Endothelial cell of umbilical vein (primary cell): ENCODE measurements around the gene TSEN54. TPM values are rescaled to one million over a fixed set of nuclear protein-coding genes. Genes with fewer than 3 reads are reported as not detected.

ENCODE experiments used
- BruUV-seq: library from RNA; stranded (reverse); fragments of 400-500 nt; replicated peaks from 2 replicates; lab custom pipeline; 2021; lab: Mats Ljungman, UMichigan
- CTCF ChIA-PET: fragments of 300-600, 350-600 bp; sonication (Branson Sonifier 250); formaldehyde crosslinking; loops from one replicate; lab custom pipeline; 2021; ENCODE audit warnings: antibody characterized with exemption, inconsistent platforms; lab: Charles Lee
- POLR2A ChIA-PET: fragments of 300-600, 350-600 bp; sonication (Branson Sonifier 250); formaldehyde crosslinking; loops from one replicate; lab custom pipeline; 2021; ENCODE audit warnings: antibody characterized with exemption, inconsistent platforms; lab: Charles Lee
- DNase-seq: peaks from one replicate; pipeline ENCODE4 v3.0.0-alpha.2; 2011; ENCODE audit warnings: low read depth, low spot score
- FAIRE-seq: peaks from 2 replicates; lab custom pipeline; 2011; peaks lifted over from hg19 to GRCh38; lab: Jason Lieb, UNC
- H2AFZ ChIP-seq: 2 replicates; pipeline ENCODE4 v1.6.0; 2012; ENCODE audit warnings: low read depth, low read length, control low read depth, inconsistent platforms
- H3K27ac ChIP-seq: 2 replicates; pipeline ENCODE4 v1.5.1; 2011; ENCODE audit warnings: low read depth, mild to moderate bottlenecking, control low read depth, low read length, moderate library complexity; ENCODE audit not compliant: insufficient read depth
- H3K27me3 ChIP-seq, 2 experiments: 2 replicates each; pipeline versions ENCODE4 v1.6.0 to v1.6.1; 2011; ENCODE audit warnings: low read length in 2 of 2, mixed read lengths in 1 of 2; ENCODE audit not compliant: control insufficient read depth in 2 of 2, insufficient read depth in 2 of 2
- H3K36me3 ChIP-seq, 2 experiments: 2 replicates in 1 of 2; 3 replicates in 1 of 2; pipeline ENCODE4 v1.5.1; 2011; ENCODE audit warnings: low read length in 2 of 2, mild to moderate bottlenecking in 1 of 2, moderate library complexity in 1 of 2; ENCODE audit not compliant: control insufficient read depth in 2 of 2, insufficient read depth in 2 of 2; ENCODE audit errors: extremely low read depth in 1 of 2
- H3K4me1 ChIP-seq: 3 replicates; pipeline ENCODE4 v1.5.1; 2011; ENCODE audit warnings: mild to moderate bottlenecking, low read length; ENCODE audit not compliant: control insufficient read depth, insufficient read depth; ENCODE audit errors: extremely low read depth
- H3K4me2 ChIP-seq: 2 replicates; pipeline ENCODE4 v1.6.1; 2011; ENCODE audit warnings: low read length, control low read depth, mixed read lengths; ENCODE audit not compliant: insufficient read depth
- H3K4me3 ChIP-seq, 3 experiments: fragments of 200-600 bp in 1 of 3; sonication (generic), shearing (Covaris generic) in 1 of 3; replicated peaks in 1 of 3; 2 replicates each; pipeline ENCODE4 v1.5.1; 2011 to 2016; ENCODE audit warnings: control low read depth in 3 of 3, low read length in 3 of 3, mild to moderate bottlenecking in 2 of 3, inconsistent platforms in 1 of 3, low read depth in 1 of 3, moderate library complexity in 1 of 3; ENCODE audit not compliant: insufficient read depth in 1 of 3
- H3K79me2 ChIP-seq: 2 replicates; pipeline ENCODE4 v1.6.0; 2012; ENCODE audit warnings: low read length, inconsistent platforms; ENCODE audit not compliant: control insufficient read depth, insufficient read depth
- H3K9ac ChIP-seq: replicated peaks from 2 replicates; pipeline ENCODE3; 2011; ENCODE audit warnings: low read length, control low read depth; ENCODE audit not compliant: insufficient read depth; ENCODE audit errors: extremely low read depth
- H3K9me1 ChIP-seq: replicated peaks from 3 replicates; pipeline ENCODE4 v1.6.0; 2011; ENCODE audit warnings: mild to moderate bottlenecking, low read length; ENCODE audit not compliant: control insufficient read depth, insufficient read depth; ENCODE audit errors: extremely low read depth
- H3K9me3 ChIP-seq: replicated peaks from 2 replicates; pipeline ENCODE4 v1.5.1; 2012; ENCODE audit warnings: low read length, inconsistent platforms; ENCODE audit not compliant: control insufficient read depth, insufficient read depth
- H4K20me1 ChIP-seq: replicated peaks from 2 replicates; pipeline ENCODE3; 2011; ENCODE audit warnings: mild to moderate bottlenecking, low read length; ENCODE audit not compliant: control insufficient read depth, insufficient read depth; ENCODE audit errors: extremely low read depth
- CTCF ChIP-seq, 2 donors: IDR thresholded peaks; 1 replicate in 1 of 2; 2 replicates in 1 of 2; pipeline ENCODE4 v1.5.1; 2011; ENCODE audit warnings: low read length in 2 of 2, mild to moderate bottlenecking in 2 of 2, moderate library complexity in 2 of 2, control low read depth in 1 of 2, inconsistent platforms in 1 of 2, low read depth in 1 of 2; ENCODE audit not compliant: insufficient read depth in 1 of 2; ENCODE audit errors: extremely low read depth in 1 of 2
- EZH2 ChIP-seq: IDR thresholded peaks from 2 replicates; pipeline ENCODE4 v1.6.1; 2012; ENCODE audit warnings: borderline replicate concordance, low read depth, mild to moderate bottlenecking, moderate library complexity, low read length, inconsistent platforms; ENCODE audit not compliant: severe bottlenecking
- FOS ChIP-seq: IDR thresholded peaks from 2 replicates; pipeline ENCODE4 v1.6.1; 2011; ENCODE audit warnings: mild to moderate bottlenecking, low read length, moderate library complexity, borderline replicate concordance; ENCODE audit not compliant: insufficient read depth
- GATA2 ChIP-seq: IDR thresholded peaks from 2 replicates; pipeline ENCODE4 v1.7.0; 2011; ENCODE audit warnings: low read depth, mild to moderate bottlenecking, moderate library complexity, mixed read lengths, low read length; ENCODE audit not compliant: insufficient read length, insufficient read depth
- JUN ChIP-seq: IDR thresholded peaks from 2 replicates; pipeline ENCODE4 v1.6.1; 2011; ENCODE audit warnings: borderline replicate concordance, low read depth; ENCODE audit not compliant: insufficient read length, insufficient read depth
- MAX ChIP-seq: IDR thresholded peaks from 2 replicates; pipeline ENCODE4 v1.6.1; 2011; ENCODE audit not compliant: insufficient read depth, insufficient read length
- MYC ChIP-seq: IDR thresholded peaks from one replicate; pipeline ENCODE4 v1.6.1; 2011; ENCODE audit warnings: mild to moderate bottlenecking, low read depth, low read length
- dilution Hi-C: fragments of 300-500 bp; cut with MboI; formaldehyde crosslinking; loops from one replicate; pipeline ENCODE4 v1.15.0; 2019; ENCODE audit warnings: low sequenced_read_pairs; ENCODE audit not compliant: extremely low pct_ligation_motif_present
- intact Hi-C: fragments of 100-400 bp; cut with micrococcal nuclease; formaldehyde crosslinking; loops from one replicate; pipeline ENCODE4 v1.10.0; 2022
- polyA plus RNA-seq, 4 experiments: library from polyadenylated mRNA; depleted of rRNA in 3 of 4; stranded (reverse) in 3 of 4; unstranded in 1 of 4; fragments of >200 nt; gene quantifications; 2 replicates each; pipeline versions ENCODE4 v1.2.1 to v1.2.3, GENCODE V29; 2011 to 2012; ENCODE audit warnings: missing spikeins in 1 of 4
- total RNA-seq: library from RNA; stranded (reverse); gene quantifications from 2 replicates; pipeline ENCODE4 v1.2.3, GENCODE V29; 2021

Gene TSEN54
- total and polyA plus RNA-seq, 2 donors (not counting 3 experiments of a cell fraction or from before 2014, with no cell fraction given) = 22.3 to 26.3 TPM

- dilution Hi-C loops (no loop called here), intact Hi-C loops (no loop called here)
- Histone ChIP-seq H3K4me2 (no peak overlapping the region), H3K4me1 (peaks cover 3% of the 10 kb centered on the region), H3K27ac (no peak overlapping the region), H3K79me2 (no peaks in the 10 kb centered on the region), H3K9me1 (no peaks in the 10 kb centered on the region), H4K20me1 (no peaks in the 10 kb centered on the region), H3K36me3 (no peaks in the 10 kb centered on the region), H2AFZ (no peak overlapping the region), H3K9ac (no peak overlapping the region), H3K27me3 (no peaks in the 10 kb centered on the region), H3K4me3 (no peak overlapping the region), H3K9me3 (no peaks in the 10 kb centered on the region)
- CTCF ChIA-PET = interaction anchor here (1.1 to 2.2 kb wide), 4 partner anchors 31 to 266 kb away, joined by 3 to 5 read pairs (median 4); partner anchors contain the start of gene TSEN54
- FAIRE-seq = no peak
- no peak for TF ChIP-seq JUN
- TF ChIP-seq EZH2 = no peak
- TF ChIP-seq GATA2 = no peak
- no peak for TF ChIP-seq FOS
- TF ChIP-seq MAX = no peak
- TF ChIP-seq CTCF (IDR thresholded peaks at IDR 0.05; ENCODE audit: extremely low read depth in 1 of 2, insufficient read depth in 1 of 2, low read depth in 1 of 2, low read length in 2 of 2) = no peak
- TF ChIP-seq MYC = no peak
- no peak for DNase-seq
- BruUV-seq = no TSS peak
- POLR2A ChIA-PET = no interaction called here
Measured at GRCh38 chr17:75482098-75482942, 34.0 kb upstream of the TSEN54 start.
